ENCODE measurements around the gene EPB41L2.
"Not testable (repeated sequence)": the region's sequence is repeated elsewhere in the genome, so short reads cannot be mapped to it uniquely, and the experiment has no call there.

Gene EPB41L2
- total RNA-seq: 12.4 to 13.7 (median 13.1) reads per million in 3 donors

GRCh38 chr6:131063028-131063763, at the start of gene EPB41L2:
Gene EPB41L2 (minus strand): TSS chr6:131063245. CDS start chr6:130956485, 106,760 bp downstream.
- H3K27ac ChIP-seq (ENCODE audit: insufficient read depth, low read length, poor library complexity, severe bottlenecking): peak within 1 kb of the TSS; percentile 61

GRCh38 chr6:131112249-131112648, 49.2 kb upstream of the EPB41L2 start:
- no peaks in the 10 kb centered on the region for H3K4me1 ChIP-seq (ENCODE audit: control insufficient read depth, insufficient read depth, low read length, poor library complexity, severe bottlenecking)
- H3K27me3 ChIP-seq (replicated peaks; ENCODE audit: control insufficient read depth, insufficient read depth, low read length, poor library complexity, severe bottlenecking): peaks cover 6% of the 10 kb centered on the region
- no peak for DNase-seq
- no peak overlapping the region for H3K27ac ChIP-seq (ENCODE audit: insufficient read depth, low read length, poor library complexity, severe bottlenecking)
- H3K9me3 ChIP-seq (ENCODE audit: control insufficient read depth, low read length): no peaks in the 10 kb centered on the region
- no peak overlapping the region for H3K4me3 ChIP-seq (ENCODE audit: insufficient read depth, low read depth, low read length, poor library complexity, severe bottlenecking)
- no peaks in the 10 kb centered on the region for H3K36me3 ChIP-seq (ENCODE audit: control insufficient read depth, insufficient read depth, low read length)

More at GRCh38 chr6:131063028-131063763, at the start of gene EPB41L2:
- Histone ChIP-seq H3K9me3 (ENCODE audit: control insufficient read depth, low read length) (no peaks in the 10 kb centered on the region), H3K36me3 (ENCODE audit: control insufficient read depth, insufficient read depth, low read length) (no peaks in the 10 kb centered on the region), H3K4me3 (ENCODE audit: insufficient read depth, low read depth, low read length, poor library complexity, severe bottlenecking) (peak within 1 kb of the TSS; percentile 98), H3K4me1 (ENCODE audit: control insufficient read depth, insufficient read depth, low read length, poor library complexity, severe bottlenecking) (peaks cover 8% of the 10 kb centered on the region), H3K27me3 (replicated peaks; ENCODE audit: control insufficient read depth, insufficient read depth, low read length, poor library complexity, severe bottlenecking) (no peaks in the 10 kb centered on the region)
- peak; percentile 72 to 75 (median 75) for DNase-seq

GRCh38 chr6:131107151-131107550, 44.1 kb upstream of the EPB41L2 start:
- H3K36me3 ChIP-seq (ENCODE audit: control insufficient read depth, insufficient read depth, low read length): no peaks in the 10 kb centered on the region
- no peak overlapping the region for H3K27ac ChIP-seq (ENCODE audit: insufficient read depth, low read length, poor library complexity, severe bottlenecking)
- no peak overlapping the region for H3K4me3 ChIP-seq (ENCODE audit: insufficient read depth, low read depth, low read length, poor library complexity, severe bottlenecking)
- no peak for DNase-seq
- no peaks in the 10 kb centered on the region for H3K9me3 ChIP-seq (ENCODE audit: control insufficient read depth, low read length)
- peaks cover 6% of the 10 kb centered on the region for H3K27me3 ChIP-seq (replicated peaks; ENCODE audit: control insufficient read depth, insufficient read depth, low read length, poor library complexity, severe bottlenecking)
- H3K4me1 ChIP-seq (ENCODE audit: control insufficient read depth, insufficient read depth, low read length, poor library complexity, severe bottlenecking): no peaks in the 10 kb centered on the region

- Histone ChIP-seq H3K4me3 (ENCODE audit: insufficient read depth, low read depth, low read length, poor library complexity, severe bottlenecking) (no peak overlapping the region), H3K27me3 (replicated peaks; ENCODE audit: control insufficient read depth, insufficient read depth, low read length, poor library complexity, severe bottlenecking) (no peaks in the 10 kb centered on the region), H3K27ac (ENCODE audit: insufficient read depth, low read length, poor library complexity, severe bottlenecking) (no peak overlapping the region), H3K36me3 (ENCODE audit: control insufficient read depth, insufficient read depth, low read length) (no peaks in the 10 kb centered on the region), H3K9me3 (ENCODE audit: control insufficient read depth, low read length) (no peaks in the 10 kb centered on the region), H3K4me1 (ENCODE audit: control insufficient read depth, insufficient read depth, low read length, poor library complexity, severe bottlenecking) (no peaks in the 10 kb centered on the region)
- DNase-seq: no peak
These were observed 40.9 kb upstream of the EPB41L2 start for GRCh38 chr6:131103901-131104300.

GRCh38 chr6:131103296-131103695, 40.3 kb upstream of the EPB41L2 start:
- Histone ChIP-seq H3K4me3 (ENCODE audit: insufficient read depth, low read depth, low read length, poor library complexity, severe bottlenecking) (no peak overlapping the region), H3K27ac (ENCODE audit: insufficient read depth, low read length, poor library complexity, severe bottlenecking) (no peak overlapping the region), H3K4me1 (ENCODE audit: control insufficient read depth, insufficient read depth, low read length, poor library complexity, severe bottlenecking) (no peaks in the 10 kb centered on the region), H3K9me3 (ENCODE audit: control insufficient read depth, low read length) (no peaks in the 10 kb centered on the region), H3K36me3 (ENCODE audit: control insufficient read depth, insufficient read depth, low read length) (no peaks in the 10 kb centered on the region), H3K27me3 (replicated peaks; ENCODE audit: control insufficient read depth, insufficient read depth, low read length, poor library complexity, severe bottlenecking) (no peaks in the 10 kb centered on the region)
- DNase-seq: no peak

GRCh38 chr6:131101911-131102680, 39.1 kb upstream of the EPB41L2 start:
- no peak overlapping the region for H3K27ac ChIP-seq (ENCODE audit: insufficient read depth, low read length, poor library complexity, severe bottlenecking)
- H3K27me3 ChIP-seq (replicated peaks; ENCODE audit: control insufficient read depth, insufficient read depth, low read length, poor library complexity, severe bottlenecking): no peaks in the 10 kb centered on the region
- H3K4me3 ChIP-seq (ENCODE audit: insufficient read depth, low read depth, low read length, poor library complexity, severe bottlenecking): no peak overlapping the region
- H3K36me3 ChIP-seq (ENCODE audit: control insufficient read depth, insufficient read depth, low read length): no peaks in the 10 kb centered on the region
- H3K9me3 ChIP-seq (ENCODE audit: control insufficient read depth, low read length): no peaks in the 10 kb centered on the region
- DNase-seq: no peak
- no peaks in the 10 kb centered on the region for H3K4me1 ChIP-seq (ENCODE audit: control insufficient read depth, insufficient read depth, low read length, poor library complexity, severe bottlenecking)

- H3K27ac ChIP-seq (ENCODE audit: insufficient read depth, low read length, poor library complexity, severe bottlenecking): no peak overlapping the region
- H3K36me3 ChIP-seq (ENCODE audit: control insufficient read depth, insufficient read depth, low read length): no peaks in the 10 kb centered on the region
- no peaks in the 10 kb centered on the region for H3K4me1 ChIP-seq (ENCODE audit: control insufficient read depth, insufficient read depth, low read length, poor library complexity, severe bottlenecking)
- H3K4me3 ChIP-seq (ENCODE audit: insufficient read depth, low read depth, low read length, poor library complexity, severe bottlenecking): no peak overlapping the region
- no peaks in the 10 kb centered on the region for H3K9me3 ChIP-seq (ENCODE audit: control insufficient read depth, low read length)
- no peak for DNase-seq
- no peaks in the 10 kb centered on the region for H3K27me3 ChIP-seq (replicated peaks; ENCODE audit: control insufficient read depth, insufficient read depth, low read length, poor library complexity, severe bottlenecking)
These were observed 33.7 kb upstream of the EPB41L2 start for GRCh38 chr6:131096786-131097185.

- no peaks in the 10 kb centered on the region for H3K4me1 ChIP-seq (ENCODE audit: control insufficient read depth, insufficient read depth, low read length, poor library complexity, severe bottlenecking)
- H3K4me3 ChIP-seq (ENCODE audit: insufficient read depth, low read depth, low read length, poor library complexity, severe bottlenecking): no peak overlapping the region
- no peaks in the 10 kb centered on the region for H3K9me3 ChIP-seq (ENCODE audit: control insufficient read depth, low read length)
- no peak for DNase-seq
- no peak overlapping the region for H3K27ac ChIP-seq (ENCODE audit: insufficient read depth, low read length, poor library complexity, severe bottlenecking)
- H3K36me3 ChIP-seq (ENCODE audit: control insufficient read depth, insufficient read depth, low read length): no peaks in the 10 kb centered on the region
- no peaks in the 10 kb centered on the region for H3K27me3 ChIP-seq (replicated peaks; ENCODE audit: control insufficient read depth, insufficient read depth, low read length, poor library complexity, severe bottlenecking)
These were observed 30.3 kb upstream of the EPB41L2 start for GRCh38 chr6:131093334-131093733.

- H3K36me3 ChIP-seq (ENCODE audit: control insufficient read depth, insufficient read depth, low read length); H3K27ac ChIP-seq (ENCODE audit: insufficient read depth, low read length, poor library complexity, severe bottlenecking); H3K27me3 ChIP-seq (replicated peaks; ENCODE audit: control insufficient read depth, insufficient read depth, low read length, poor library complexity, severe bottlenecking); H3K4me3 ChIP-seq (ENCODE audit: insufficient read depth, low read depth, low read length, poor library complexity, severe bottlenecking); H3K9me3 ChIP-seq (ENCODE audit: control insufficient read depth, low read length); H3K4me1 ChIP-seq (ENCODE audit: control insufficient read depth, insufficient read depth, low read length, poor library complexity, severe bottlenecking); DNase-seq: not testable (repeated sequence)
These were observed 28.9 kb upstream of the EPB41L2 start for GRCh38 chr6:131091944-131092343.

GRCh38 chr6:131090339-131090738, 27.3 kb upstream of the EPB41L2 start:
- not testable (repeated sequence) for H3K4me1 ChIP-seq (ENCODE audit: control insufficient read depth, insufficient read depth, low read length, poor library complexity, severe bottlenecking); H3K36me3 ChIP-seq (ENCODE audit: control insufficient read depth, insufficient read depth, low read length); DNase-seq; H3K27ac ChIP-seq (ENCODE audit: insufficient read depth, low read length, poor library complexity, severe bottlenecking); H3K9me3 ChIP-seq (ENCODE audit: control insufficient read depth, low read length); H3K27me3 ChIP-seq (replicated peaks; ENCODE audit: control insufficient read depth, insufficient read depth, low read length, poor library complexity, severe bottlenecking); H3K4me3 ChIP-seq (ENCODE audit: insufficient read depth, low read depth, low read length, poor library complexity, severe bottlenecking)

All from effector memory CD4-positive, alpha-beta T cell (primary cell).